ENCODE results near the gene ELOVL3. TPM values are rescaled to one million over a fixed set of nuclear protein-coding genes. Genes with fewer than 3 reads are reported as not detected.
"Not testable (repeated sequence)": the region's sequence is repeated elsewhere in the genome, so short reads cannot be mapped to it uniquely, and the experiment has no call there.

Gene ELOVL3
- total RNA-seq, 1 experiment from 2014 or later = not detected

DNA sequence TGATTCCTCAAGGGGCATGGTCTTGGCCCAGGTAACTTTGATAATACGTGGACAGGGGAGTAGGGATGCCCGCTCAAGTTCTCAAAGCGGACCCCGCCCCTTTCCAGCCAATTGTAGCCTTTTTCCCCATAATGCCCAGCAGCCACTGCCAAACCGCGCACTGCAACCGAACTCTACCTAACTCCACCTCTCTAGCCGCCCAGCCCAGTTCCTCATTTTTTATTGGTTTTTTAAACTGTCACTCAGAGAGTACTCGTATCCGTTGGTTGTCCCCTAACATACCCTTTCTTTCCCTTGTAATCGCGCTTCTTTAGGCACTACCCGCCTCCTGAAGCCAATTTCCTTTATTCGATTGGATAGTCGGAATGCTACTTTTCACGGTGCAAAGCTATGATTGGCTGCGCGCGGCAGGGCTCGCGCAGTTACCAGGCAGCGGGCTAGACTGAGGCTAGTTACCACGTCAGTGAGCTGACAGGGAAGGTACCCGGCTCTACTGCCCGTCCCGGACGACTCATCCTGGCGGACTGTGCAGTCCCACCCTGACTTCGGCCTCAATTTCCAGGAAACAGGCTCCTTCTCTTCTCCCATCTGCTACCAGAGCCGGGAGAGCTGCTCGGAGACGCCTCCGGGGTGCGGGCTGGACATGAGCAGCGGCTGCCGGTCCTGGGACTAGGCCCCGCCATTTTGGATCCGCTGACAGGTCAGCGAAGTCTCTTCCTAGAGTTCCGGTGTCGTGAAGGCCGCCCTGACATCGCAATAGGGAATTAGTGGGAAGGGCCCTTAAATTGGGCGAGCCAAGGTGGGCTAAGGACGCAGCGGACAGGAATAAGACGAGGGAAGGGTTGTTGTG lies 19.2 kb downstream of the ELOVL3 start, which contains the start of gene GBF1:
Gene GBF1, plus strand, starts transcription at position 451 of the 850 bp plus-strand sequence. CDS start 13,407 bp downstream, outside the sequence.
- TF ChIP-seq, protein P1, sequence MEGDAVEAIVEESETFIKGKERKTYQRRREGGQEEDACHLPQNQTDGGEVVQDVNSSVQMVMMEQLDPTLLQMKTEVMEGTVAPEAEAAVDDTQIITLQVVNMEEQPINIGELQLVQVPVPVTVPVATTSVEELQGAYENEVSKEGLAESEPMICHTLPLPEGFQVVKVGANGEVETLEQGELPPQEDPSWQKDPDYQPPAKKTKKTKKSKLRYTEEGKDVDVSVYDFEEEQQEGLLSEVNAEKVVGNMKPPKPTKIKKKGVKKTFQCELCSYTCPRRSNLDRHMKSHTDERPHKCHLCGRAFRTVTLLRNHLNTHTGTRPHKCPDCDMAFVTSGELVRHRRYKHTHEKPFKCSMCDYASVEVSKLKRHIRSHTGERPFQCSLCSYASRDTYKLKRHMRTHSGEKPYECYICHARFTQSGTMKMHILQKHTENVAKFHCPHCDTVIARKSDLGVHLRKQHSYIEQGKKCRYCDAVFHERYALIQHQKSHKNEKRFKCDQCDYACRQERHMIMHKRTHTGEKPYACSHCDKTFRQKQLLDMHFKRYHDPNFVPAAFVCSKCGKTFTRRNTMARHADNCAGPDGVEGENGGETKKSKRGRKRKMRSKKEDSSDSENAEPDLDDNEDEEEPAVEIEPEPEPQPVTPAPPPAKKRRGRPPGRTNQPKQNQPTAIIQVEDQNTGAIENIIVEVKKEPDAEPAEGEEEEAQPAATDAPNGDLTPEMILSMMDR (IDR thresholded peaks at IDR 0.05; ENCODE audit: unreplicated experiment) = no peak
- intact Hi-C loops (cut with micrococcal nuclease) = loop anchor here (5.0 kb wide), 1 partner anchor 102 kb away; no protein-coding TSS in a partner anchor
- H3K4me1 Mint-ChIP-seq (ENCODE audit: insufficient read depth, unreplicated experiment) = peaks cover 45% of the 10 kb centered on the region
- ChIA-PET CTCF (interaction anchor here (0.6 to 2.3 kb wide), 8 partner anchors 10 to 233 kb away, joined by 3 to 7 read pairs (median 4); no protein-coding TSS in a partner anchor), POLR2A (interaction anchor here (0.5 to 2.8 kb wide), 37 partner anchors 8 to 1213 kb away, joined by 3 to 19 read pairs (median 3); partner anchors contain the start of genes ACTR1A, CUEDC2, FBXL15 and NFKB2)
- peak within 1 kb of the TSS; percentile 99 for H3K4me3 Mint-ChIP-seq (ENCODE audit: unreplicated experiment)
- H3K27me3 Mint-ChIP-seq (ENCODE audit: insufficient read depth, unreplicated experiment) = no peaks in the 10 kb centered on the region
- H3K9me3 Mint-ChIP-seq (ENCODE audit: unreplicated experiment) = no peaks in the 10 kb centered on the region
- no TSS peak for BruUV-seq (replicated peaks)
- peaks cover 6% of the 10 kb centered on the region for H3K36me3 Mint-ChIP-seq (ENCODE audit: insufficient read depth, unreplicated experiment)
- peak; percentile 100 for DNase-seq (ENCODE audit: unreplicated experiment)
- H3K27ac Mint-ChIP-seq (ENCODE audit: low read depth, unreplicated experiment) = peak within 1 kb of the TSS; percentile 97

DNA sequence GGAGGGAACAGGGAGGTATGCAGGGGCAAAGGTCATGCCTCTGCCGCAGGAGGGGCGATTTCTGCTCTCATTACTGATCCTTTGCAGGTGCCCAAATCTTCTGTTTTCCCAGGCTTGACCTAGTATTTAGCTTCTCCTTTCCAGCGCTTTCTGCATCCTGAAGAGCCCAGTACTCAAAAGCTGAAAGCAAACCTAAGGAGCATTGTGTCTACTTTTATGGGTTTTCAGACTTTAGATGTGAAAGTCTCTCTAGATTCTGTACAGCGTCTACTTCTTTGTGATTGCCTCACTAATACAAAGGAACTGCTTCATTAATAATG lies 19.8 kb downstream of the ELOVL3 start:
- Mint-ChIP-seq H3K4me3 (ENCODE audit: unreplicated experiment) (peak overlapping the region; percentile 99), H3K27me3 (ENCODE audit: insufficient read depth, unreplicated experiment) (no peaks in the 10 kb centered on the region), H3K36me3 (ENCODE audit: insufficient read depth, unreplicated experiment) (peaks cover 6% of the 10 kb centered on the region), H3K27ac (ENCODE audit: low read depth, unreplicated experiment) (peak overlapping the region; percentile 97), H3K9me3 (ENCODE audit: unreplicated experiment) (no peaks in the 10 kb centered on the region), H3K4me1 (ENCODE audit: insufficient read depth, unreplicated experiment) (peaks cover 45% of the 10 kb centered on the region)
- CTCF ChIA-PET = interaction anchor here (0.6 to 2.3 kb wide), 7 partner anchors 16 to 232 kb away, joined by 3 to 7 read pairs (median 3); no protein-coding TSS in a partner anchor
- DNase-seq (ENCODE audit: unreplicated experiment) = no peak
- TF ChIP-seq, protein P1 (IDR thresholded peaks at IDR 0.05; ENCODE audit: unreplicated experiment) = no peak
- POLR2A ChIA-PET = interaction anchor here (0.6 to 2.8 kb wide), 31 partner anchors 8 to 1213 kb away, joined by 3 to 19 read pairs (median 4); partner anchors contain the start of genes ACTR1A, CUEDC2, FBXL15 and NFKB2
- BruUV-seq (replicated peaks) = no TSS peak
- intact Hi-C loops (cut with micrococcal nuclease) = loop anchor here (5.0 kb wide), 1 partner anchor 101 kb away; no protein-coding TSS in a partner anchor

DNA sequence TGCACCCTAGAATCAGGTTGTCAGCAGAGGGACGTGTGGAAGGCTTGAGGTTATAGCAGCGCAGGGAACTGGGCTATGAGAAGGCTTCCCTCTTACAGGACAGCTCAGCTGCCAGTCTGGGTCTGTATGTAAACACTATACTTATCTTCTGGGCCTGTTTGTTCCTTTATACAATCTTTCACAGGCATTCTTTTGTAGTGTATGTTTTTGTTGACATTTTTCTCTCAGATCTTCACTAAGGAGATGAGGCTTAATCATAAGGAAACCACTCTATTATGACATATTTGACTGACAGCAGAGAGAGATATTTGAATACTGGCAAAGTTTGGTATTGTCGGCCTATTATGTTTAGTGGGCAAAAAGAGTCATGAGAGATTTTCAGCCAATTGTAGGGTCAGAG lies 20.2 kb downstream of the ELOVL3 start:
- BruUV-seq (replicated peaks) = TSS peak; percentile 54
- intact Hi-C loops (cut with micrococcal nuclease) = loop anchor here (5.0 kb wide), 1 partner anchor 101 kb away; no protein-coding TSS in a partner anchor
- ChIA-PET POLR2A (interaction anchor here (0.7 to 2.8 kb wide), 17 partner anchors 8 to 236 kb away, joined by 3 to 19 read pairs (median 5); partner anchors contain the start of genes CUEDC2, FBXL15, NFKB2 and NOLC1), CTCF (interaction anchor here (0.6 to 2.3 kb wide), 5 partner anchors 17 to 1421 kb away, joined by 3 to 7 read pairs (median 3); no protein-coding TSS in a partner anchor)
- Mint-ChIP-seq H3K36me3 (ENCODE audit: insufficient read depth, unreplicated experiment) (peaks cover 6% of the 10 kb centered on the region), H3K27me3 (ENCODE audit: insufficient read depth, unreplicated experiment) (no peaks in the 10 kb centered on the region), H3K4me1 (ENCODE audit: insufficient read depth, unreplicated experiment) (peaks cover 45% of the 10 kb centered on the region), H3K27ac (ENCODE audit: low read depth, unreplicated experiment) (peak overlapping the region; percentile 97), H3K4me3 (ENCODE audit: unreplicated experiment) (peak overlapping the region; percentile 99), H3K9me3 (ENCODE audit: unreplicated experiment) (no peaks in the 10 kb centered on the region)
- no peak for DNase-seq (ENCODE audit: unreplicated experiment)
- TF ChIP-seq, protein P1 (IDR thresholded peaks at IDR 0.05; ENCODE audit: unreplicated experiment) = no peak

DNA sequence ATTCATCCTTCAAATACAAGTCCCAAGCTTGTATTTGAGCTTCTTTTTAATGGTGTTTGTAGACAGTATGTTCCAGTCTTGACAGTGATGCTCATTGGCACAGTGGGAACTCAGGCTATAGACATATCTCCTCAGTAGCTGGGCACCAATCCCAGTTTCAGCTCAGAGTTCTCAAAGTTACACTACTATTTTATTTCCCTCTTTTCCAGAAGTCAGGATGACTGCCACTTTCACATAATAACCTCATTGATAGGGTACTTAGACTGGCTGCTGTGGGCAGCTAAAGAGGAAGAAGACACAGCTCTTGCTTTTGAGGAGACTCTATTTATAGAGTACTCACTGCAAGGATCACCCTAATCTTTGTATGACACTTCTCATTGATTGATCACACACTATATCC lies 21.6 kb downstream of the ELOVL3 start:
- intact Hi-C loops (cut with micrococcal nuclease) = loop anchor here (5.0 kb wide), 1 partner anchor 100 kb away; no protein-coding TSS in a partner anchor
- Mint-ChIP-seq H3K9me3 (ENCODE audit: unreplicated experiment) (no peaks in the 10 kb centered on the region), H3K4me3 (ENCODE audit: unreplicated experiment) (peak overlapping the region; percentile 99), H3K27ac (ENCODE audit: low read depth, unreplicated experiment) (no peak overlapping the region), H3K36me3 (ENCODE audit: insufficient read depth, unreplicated experiment) (peaks cover 6% of the 10 kb centered on the region), H3K4me1 (ENCODE audit: insufficient read depth, unreplicated experiment) (peaks cover 42% of the 10 kb centered on the region), H3K27me3 (ENCODE audit: insufficient read depth, unreplicated experiment) (no peaks in the 10 kb centered on the region)
- BruUV-seq (replicated peaks) = no TSS peak
- TF ChIP-seq, protein P1 (IDR thresholded peaks at IDR 0.05; ENCODE audit: unreplicated experiment) = no peak
- ChIA-PET CTCF (interaction anchor here (0.6 to 7.4 kb wide), 7 partner anchors 12 to 151 kb away, joined by 3 to 53 read pairs (median 4); no protein-coding TSS in a partner anchor), POLR2A (interaction anchor here (0.6 to 1.2 kb wide), 5 partner anchors 23 to 296 kb away, joined by 3 to 4 read pairs (median 3); no protein-coding TSS in a partner anchor)
- no peak for DNase-seq (ENCODE audit: unreplicated experiment)

DNA sequence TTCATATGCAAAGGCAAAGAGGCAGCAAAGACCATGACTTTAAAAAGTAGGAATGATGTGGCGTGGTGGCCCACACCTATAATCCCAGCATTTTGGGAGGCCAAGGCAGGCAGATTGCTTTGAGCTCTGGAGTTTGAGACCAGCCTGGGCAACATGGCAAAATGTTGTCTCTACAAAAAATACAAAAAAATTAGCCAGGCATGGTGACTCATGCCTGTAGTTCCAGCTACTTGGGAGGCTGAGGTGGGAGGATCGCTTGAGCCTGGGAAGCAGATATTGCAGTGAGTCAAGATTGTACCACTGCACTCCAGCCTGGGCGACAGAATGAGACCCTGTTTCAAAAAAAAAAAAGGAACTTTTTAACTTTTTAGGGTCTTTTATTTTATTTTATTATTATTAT lies 26.4 kb downstream of the ELOVL3 start:
- H3K27ac Mint-ChIP-seq (ENCODE audit: low read depth, unreplicated experiment); H3K36me3 Mint-ChIP-seq (ENCODE audit: insufficient read depth, unreplicated experiment); H3K27me3 Mint-ChIP-seq (ENCODE audit: insufficient read depth, unreplicated experiment); intact Hi-C loops (cut with micrococcal nuclease); BruUV-seq (replicated peaks); H3K9me3 Mint-ChIP-seq (ENCODE audit: unreplicated experiment); H3K4me3 Mint-ChIP-seq (ENCODE audit: unreplicated experiment): not testable (repeated sequence)
- ChIA-PET POLR2A (interaction anchor here (0.7 to 1.3 kb wide), 3 partner anchors 38 to 100 kb away, joined by 3 read pairs; no protein-coding TSS in a partner anchor), CTCF (interaction anchor here (0.9 to 7.4 kb wide), 3 partner anchors 23 to 141 kb away, joined by 3 to 53 read pairs (median 6); no protein-coding TSS in a partner anchor)
- DNase-seq (ENCODE audit: unreplicated experiment) = peak; percentile 36
- peaks cover 12% of the 10 kb centered on the region for H3K4me1 Mint-ChIP-seq (ENCODE audit: insufficient read depth, unreplicated experiment)

Data from MCF 10A (cell line).